Measurements from ENCODE around the gene TRIM5.

The TRIM5 gene

GRCh38 chr11:5703741-5704536 lies 19.1 kb upstream of the TRIM5 start:
- TF ChIP-seq ZNF70 (CRISPR knock-in tag; IDR thresholded peaks at IDR 0.05) (no peak), SNAI2 (CRISPR knock-in tag; IDR thresholded peaks at IDR 0.05) (no peak), TCF4 (CRISPR knock-in tag; IDR thresholded peaks at IDR 0.05; ENCODE audit: borderline replicate concordance) (no peak), TSHZ2 (CRISPR knock-in tag; IDR thresholded peaks at IDR 0.05) (no peak), ZNF565 (CRISPR knock-in tag; conservative IDR thresholded peaks at IDR 0.05; ENCODE audit: low read depth) (no peak), ZC3H10 (CRISPR knock-in tag; IDR thresholded peaks at IDR 0.05) (no peak), ZFP30 (CRISPR knock-in tag; IDR thresholded peaks at IDR 0.05) (no peak), ZFP3 (CRISPR knock-in tag; IDR thresholded peaks at IDR 0.05) (no peak), PATZ1 (CRISPR knock-in tag; IDR thresholded peaks at IDR 0.05; ENCODE audit: borderline replicate concordance) (no peak), TOX (CRISPR knock-in tag; IDR thresholded peaks at IDR 0.05; ENCODE audit: borderline replicate concordance) (no peak), PPARA (CRISPR knock-in tag; IDR thresholded peaks at IDR 0.05; ENCODE audit: borderline replicate concordance) (no peak), POU6F1 (CRISPR knock-in tag; IDR thresholded peaks at IDR 0.05; ENCODE audit: borderline replicate concordance, low read depth) (no peak)
- no peak for ATAC-seq

- TF ChIP-seq TSHZ2 (CRISPR knock-in tag; IDR thresholded peaks at IDR 0.05) (no peak), TOX (CRISPR knock-in tag; IDR thresholded peaks at IDR 0.05; ENCODE audit: borderline replicate concordance) (no peak), ZFP30 (CRISPR knock-in tag; IDR thresholded peaks at IDR 0.05) (no peak), TCF4 (CRISPR knock-in tag; IDR thresholded peaks at IDR 0.05; ENCODE audit: borderline replicate concordance) (no peak), OSR1 (CRISPR knock-in tag; IDR thresholded peaks at IDR 0.05) (no peak), CSDC2 (CRISPR knock-in tag; IDR thresholded peaks at IDR 0.05) (no peak), PPARA (CRISPR knock-in tag; IDR thresholded peaks at IDR 0.05; ENCODE audit: borderline replicate concordance) (no peak), ARNTL (CRISPR knock-in tag; IDR thresholded peaks at IDR 0.05; ENCODE audit: borderline replicate concordance, low read depth) (no peak), ZNF70 (CRISPR knock-in tag; IDR thresholded peaks at IDR 0.05) (no peak), PATZ1 (CRISPR knock-in tag; IDR thresholded peaks at IDR 0.05; ENCODE audit: borderline replicate concordance) (no peak), CREB5 (CRISPR knock-in tag; IDR thresholded peaks at IDR 0.05; ENCODE audit: low read depth) (no peak)
- ATAC-seq, result no peak
Measured at GRCh38 chr11:5701055-5701577, 16.2 kb upstream of the TRIM5 start.
